Omental fat pad (tissue), 4 donors: ENCODE results near the gene IGF2. TPM values are rescaled to one million over a fixed set of nuclear protein-coding genes. Genes with fewer than 3 reads are reported as not detected.

Experiments used
- ATAC-seq: fragments of 150-250 bp; one replicate; pipeline ENCODE4 v1.9.1; 2016; ENCODE audit warnings: mild to moderate bottlenecking, moderate library complexity; ENCODE audit not compliant: low FRiP score
- DNase-seq: peaks from one replicate; pipeline ENCODE4 v3.0.0-alpha.2; 2019; ENCODE audit warnings: low spot score
- CTCF ChIP-seq, 3 donors: fragments of 450-650 bp; IDR thresholded peaks; one replicate each; pipeline ENCODE4 v1.5.1; 2016 to 2017; ENCODE audit warnings: antibody characterized with exemption in 3 of 3, mild to moderate bottlenecking in 3 of 3, moderate library complexity in 2 of 3
- total RNA-seq, 4 donors: library from RNA; depleted of rRNA; stranded (reverse); fragments of >200 nt; gene quantifications; one replicate each; pipeline ENCODE4 v1.1.0, GENCODE V29; 2016

IGF2 gene
- total RNA-seq, 4 donors from 2014 or later = 44.6 to 69.4 (median 52.3) TPM

- ATAC-seq (no peak), DNase-seq (no peak)
- no peak for TF ChIP-seq CTCF (IDR thresholded peaks at IDR 0.05)
Measured at GRCh38 chr11:2106583-2107209, 32.5 kb downstream of the IGF2 start.

- TF ChIP-seq CTCF (IDR thresholded peaks at IDR 0.05) = no peak
- ATAC-seq = no peak
- DNase-seq = no peak
Measured at GRCh38 chr11:2105511-2105910, 33.7 kb downstream of the IGF2 start.

GRCh38 chr11:2104524-2105440 lies 34.4 kb downstream of the IGF2 start:
- DNase-seq (no peak), ATAC-seq (no peak)
- TF ChIP-seq CTCF (IDR thresholded peaks at IDR 0.05) = no peak

- DNase-seq (no peak), ATAC-seq (no peak)
Measured at GRCh38 chr11:2103668-2104523, 35.3 kb downstream of the IGF2 start.

GRCh38 chr11:2102883-2103213 lies 36.3 kb downstream of the IGF2 start:
- DNase-seq = no peak
- no peak for TF ChIP-seq CTCF (IDR thresholded peaks at IDR 0.05)

More at GRCh38 chr11:2103668-2104523, 35.3 kb downstream of the IGF2 start:
- no peak for TF ChIP-seq CTCF (IDR thresholded peaks at IDR 0.05)

GRCh38 chr11:2102132-2102882 lies 36.9 kb downstream of the IGF2 start:
- TF ChIP-seq CTCF (IDR thresholded peaks at IDR 0.05) = no peak
- no peak for ATAC-seq
- no peak for DNase-seq

More at GRCh38 chr11:2102883-2103213, 36.3 kb downstream of the IGF2 start:
- no peak for ATAC-seq
